D721Med (cell line): Measurements from ENCODE around the gene CHPF.

ENCODE experiments used
- DNase-seq: peaks from one replicate; pipeline ENCODE4 v3.0.0; 2011; ENCODE audit warnings: low spot score; ENCODE audit not compliant: insufficient read length
- FAIRE-seq: peaks from 2 replicates; lab custom pipeline; 2011; peaks lifted over from hg19 to GRCh38; lab: Jason Lieb, UNC
- TF ChIP-seq, protein P1 (sequence below): IDR thresholded peaks from 2 replicates; pipeline ENCODE4 v1.5.1; 2012; ENCODE audit warnings: mild to moderate bottlenecking, control low read depth; ENCODE audit not compliant: insufficient read depth; ENCODE audit errors: missing control alignments

CHPF gene

DNA sequence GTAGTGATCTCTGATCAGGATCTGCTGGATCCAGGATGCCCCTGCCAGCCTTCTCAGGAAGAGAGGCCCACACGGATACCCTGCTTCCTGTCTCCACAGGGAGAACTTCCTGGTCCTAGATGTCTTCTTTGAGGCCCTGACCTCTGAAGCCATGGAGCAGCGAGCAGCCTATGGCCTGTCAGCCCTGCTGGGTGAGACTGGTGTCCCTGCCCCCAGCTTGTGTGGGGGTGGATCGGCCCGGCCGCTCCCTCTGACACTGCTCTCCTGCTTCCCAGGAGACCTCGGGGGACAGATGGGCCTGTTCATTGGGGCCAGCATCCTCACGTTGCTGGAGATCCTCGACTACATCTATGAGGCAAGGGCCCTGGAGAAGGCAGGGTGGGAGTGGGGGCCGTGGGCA is 6.6 kb downstream of the CHPF start:
- FAIRE-seq (no peak), DNase-seq (no peak)
- TF ChIP-seq, protein P1, sequence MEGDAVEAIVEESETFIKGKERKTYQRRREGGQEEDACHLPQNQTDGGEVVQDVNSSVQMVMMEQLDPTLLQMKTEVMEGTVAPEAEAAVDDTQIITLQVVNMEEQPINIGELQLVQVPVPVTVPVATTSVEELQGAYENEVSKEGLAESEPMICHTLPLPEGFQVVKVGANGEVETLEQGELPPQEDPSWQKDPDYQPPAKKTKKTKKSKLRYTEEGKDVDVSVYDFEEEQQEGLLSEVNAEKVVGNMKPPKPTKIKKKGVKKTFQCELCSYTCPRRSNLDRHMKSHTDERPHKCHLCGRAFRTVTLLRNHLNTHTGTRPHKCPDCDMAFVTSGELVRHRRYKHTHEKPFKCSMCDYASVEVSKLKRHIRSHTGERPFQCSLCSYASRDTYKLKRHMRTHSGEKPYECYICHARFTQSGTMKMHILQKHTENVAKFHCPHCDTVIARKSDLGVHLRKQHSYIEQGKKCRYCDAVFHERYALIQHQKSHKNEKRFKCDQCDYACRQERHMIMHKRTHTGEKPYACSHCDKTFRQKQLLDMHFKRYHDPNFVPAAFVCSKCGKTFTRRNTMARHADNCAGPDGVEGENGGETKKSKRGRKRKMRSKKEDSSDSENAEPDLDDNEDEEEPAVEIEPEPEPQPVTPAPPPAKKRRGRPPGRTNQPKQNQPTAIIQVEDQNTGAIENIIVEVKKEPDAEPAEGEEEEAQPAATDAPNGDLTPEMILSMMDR = no peak

DNA sequence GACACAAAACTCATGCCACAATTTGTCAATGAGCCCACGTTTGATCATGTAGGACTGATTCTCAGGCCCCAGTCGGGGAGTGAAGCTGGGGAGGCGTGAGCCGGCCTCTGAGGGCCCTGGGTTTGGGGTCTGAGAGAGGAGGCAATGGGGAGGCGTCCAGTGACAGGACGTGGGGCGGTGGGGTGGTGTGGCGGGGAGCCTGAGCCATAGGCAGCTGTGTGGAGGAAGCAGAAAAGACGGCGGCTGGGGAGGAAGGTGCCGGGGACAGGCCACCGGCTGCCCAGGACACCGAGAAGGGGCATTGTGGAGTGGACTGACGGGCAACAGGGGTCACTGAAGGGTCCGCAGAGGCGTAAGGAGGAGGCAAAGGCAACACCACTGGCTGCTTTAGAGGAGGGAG is 7.2 kb downstream of the CHPF start:
- no peak for FAIRE-seq

GRCh38 chr2:219533930-219534661 is 9.5 kb downstream of the CHPF start:
- DNase-seq = no peak
- FAIRE-seq = no peak
- TF ChIP-seq, protein P1 = no peak

More for the DNA sequence above, 7.2 kb downstream of the CHPF start:
- DNase-seq = no peak
- TF ChIP-seq, protein P1 = no peak

DNA sequence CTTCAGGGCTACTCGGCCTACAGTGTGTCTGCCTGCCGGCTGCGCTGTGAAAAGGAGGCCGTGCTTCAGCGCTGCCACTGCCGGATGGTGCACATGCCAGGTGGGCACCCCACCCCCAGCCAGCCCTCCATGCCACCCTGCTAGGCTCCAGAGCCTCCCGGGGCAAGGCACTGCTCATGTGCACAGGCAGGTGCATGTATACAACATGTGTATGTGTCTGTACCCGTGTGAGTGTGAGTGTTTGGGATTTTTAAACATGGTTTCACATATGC is 11.3 kb downstream of the CHPF start:
- FAIRE-seq (no peak), DNase-seq (no peak)
- TF ChIP-seq, protein P1 = no peak

DNA sequence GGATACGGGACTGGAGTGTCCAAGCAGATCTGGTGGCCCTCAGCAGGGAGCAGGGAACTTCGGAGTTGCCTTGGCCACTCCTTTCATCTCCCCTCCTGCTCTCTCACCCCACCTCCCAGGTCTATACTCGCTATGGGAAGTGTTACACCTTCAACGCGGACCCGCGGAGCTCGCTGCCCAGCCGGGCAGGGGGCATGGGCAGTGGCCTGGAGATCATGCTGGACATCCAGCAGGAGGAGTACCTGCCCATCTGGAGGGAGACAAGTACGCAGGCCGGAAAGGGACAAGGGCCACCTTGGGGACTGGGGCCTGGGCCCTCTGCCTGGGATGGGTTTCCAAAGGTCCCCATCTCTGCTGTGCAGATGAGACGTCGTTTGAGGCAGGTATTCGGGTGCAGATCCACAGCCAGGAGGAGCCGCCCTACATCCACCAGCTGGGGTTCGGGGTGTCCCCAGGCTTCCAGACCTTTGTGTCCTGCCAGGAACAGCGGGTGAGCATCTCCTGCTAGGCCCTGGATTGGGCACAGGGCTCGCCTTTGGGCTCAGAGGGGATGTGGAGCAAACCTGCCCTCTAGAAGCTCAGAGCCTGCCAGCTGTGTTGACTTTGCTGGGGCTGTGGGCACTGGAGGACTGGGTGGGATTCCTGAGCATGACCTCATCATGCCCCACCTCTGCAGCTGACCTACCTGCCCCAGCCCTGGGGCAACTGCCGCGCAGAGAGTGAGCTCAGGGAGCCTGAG is 11.8 kb downstream of the CHPF start:
- FAIRE-seq = no peak
- DNase-seq = no peak
- TF ChIP-seq, protein P1 = no peak

DNA sequence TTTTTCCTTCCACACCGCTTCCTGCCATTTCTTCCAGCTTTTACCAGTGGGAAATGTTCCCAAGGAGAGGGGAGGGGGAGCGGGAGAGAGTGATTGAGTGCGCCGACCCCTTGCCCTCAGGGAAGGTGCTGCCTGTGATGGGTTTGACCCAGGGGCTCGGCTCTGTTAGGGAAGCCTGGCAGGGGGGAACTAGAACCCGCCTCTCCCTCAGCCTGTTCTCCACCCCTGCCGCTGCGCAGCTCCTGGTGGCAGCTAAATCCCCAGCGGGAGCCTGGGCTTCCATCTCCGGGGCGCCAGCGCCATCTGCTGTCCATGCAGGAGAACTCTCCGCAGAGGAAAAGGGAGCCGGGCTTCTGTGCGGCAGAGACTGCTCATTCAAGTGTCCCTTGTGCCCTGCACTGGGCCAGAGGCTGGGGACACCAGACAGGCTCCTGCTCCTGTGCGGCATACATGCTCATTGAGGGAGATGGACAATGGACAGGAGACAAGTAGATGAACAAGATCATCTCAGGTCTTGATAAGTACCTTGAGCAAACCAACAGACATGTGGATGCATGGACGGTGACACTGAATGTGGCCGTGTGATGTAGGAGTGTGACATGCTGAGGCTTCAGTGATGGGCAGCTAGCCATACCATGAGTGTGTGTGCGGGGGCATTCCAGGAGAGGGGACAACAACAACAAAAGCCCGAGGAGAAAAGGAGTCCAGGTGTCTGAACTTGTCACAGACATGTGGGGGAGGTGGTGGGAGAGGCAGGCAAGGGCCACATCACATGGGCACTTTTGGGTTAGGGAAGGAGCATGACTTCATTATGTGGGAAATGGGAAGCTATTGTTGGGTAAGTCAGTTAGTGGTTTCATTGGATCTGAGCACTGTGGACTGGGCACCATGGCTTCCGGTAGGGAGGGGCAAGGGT is 13.3 kb downstream of the CHPF start:
- TF ChIP-seq, protein P1 = peak; percentile 89
- FAIRE-seq (no peak), DNase-seq (peak; percentile 99)
